ENCODE data around the gene ZNF84. TPM values are rescaled to one million over a fixed set of nuclear protein-coding genes. Genes with fewer than 3 reads are reported as not detected.

The ZNF84 gene
- total RNA-seq, 1 experiment from 2014 or later = 40.4 TPM

- H3K9me3 ChIP-seq (ENCODE audit: low read depth, low read length, poor library complexity, severe bottlenecking) = peaks cover 66% of the 10 kb centered on the region
- H3K27ac ChIP-seq (ENCODE audit: low read depth, low read length, poor library complexity, severe bottlenecking) = peak within 1 kb of the TSS; percentile 98
- BruUV-seq (replicated peaks) = no TSS peak
- no peaks in the 10 kb centered on the region for H3K4me1 ChIP-seq (ENCODE audit: insufficient read depth, low read length, poor library complexity, severe bottlenecking)
- H3K4me3 ChIP-seq (ENCODE audit: low read depth, low read length, poor library complexity, severe bottlenecking) = peak within 1 kb of the TSS; percentile 83
- intact Hi-C loops (cut with micrococcal nuclease; ENCODE audit: unreplicated experiment) = loop anchor here (1.0 to 2.0 kb wide), 3 partner anchors 44 to 101 kb away; partner anchors contain the start of genes ZNF10, ZNF268, ZNF84 and ZNF891
- no peaks in the 10 kb centered on the region for H3K27me3 ChIP-seq (replicated peaks; ENCODE audit: insufficient read depth, low read depth, low read length, poor library complexity)
- H3K36me3 ChIP-seq (ENCODE audit: insufficient read depth, low read length, poor library complexity, severe bottlenecking) = peaks cover 42% of the 10 kb centered on the region
- TF ChIP-seq EZH2 (IDR thresholded peaks at IDR 0.05; ENCODE audit: borderline replicate concordance, low read depth, low read length, poor library complexity, severe bottlenecking) = no peak
- TF ChIP-seq CTCF (conservative IDR thresholded peaks at IDR 0.05; ENCODE audit: low read depth, low read length) = peak; percentile 27; the same call in 1 of the 2 replicates
- DNase-seq (ENCODE audit: low spot score) = peak; percentile 98
- CTCF ChIA-PET = no interaction called here
- POLR2A ChIA-PET (ENCODE audit: low non-redundant PET) = interaction anchor here (0.6 kb wide), 1 partner anchor 95 kb away, joined by 4 read pairs; the partner anchor contains the start of gene ZNF26
Measured at GRCh38 chr12:133080368-133081158, 43.3 kb downstream of the ZNF84 start, which contains the start of gene ZNF140. TSS of gene ZNF140 (plus strand) at chr12:133080923. CDS start at chr12:133081321, 398 bp downstream.

- ChIA-PET POLR2A (ENCODE audit: low non-redundant PET) (no interaction called here), CTCF (no interaction called here)
- intact Hi-C loops (cut with micrococcal nuclease; ENCODE audit: unreplicated experiment) = loop anchor here (2.0 kb wide), 2 partner anchors 44 to 50 kb away; partner anchors contain the start of genes ZNF10, ZNF84 and ZNF891
Measured at GRCh38 chr12:133081159-133081780, 44.0 kb downstream of the ZNF84 start.

GRCh38 chr12:133083345-133083744, 46.0 kb downstream of the ZNF84 start:
- CTCF ChIA-PET = no interaction called here
- Histone ChIP-seq H3K9me3 (ENCODE audit: low read depth, low read length, poor library complexity, severe bottlenecking) (peaks cover 72% of the 10 kb centered on the region), H3K27ac (ENCODE audit: low read depth, low read length, poor library complexity, severe bottlenecking) (no peak overlapping the region), H3K4me1 (ENCODE audit: insufficient read depth, low read length, poor library complexity, severe bottlenecking) (no peaks in the 10 kb centered on the region), H3K36me3 (ENCODE audit: insufficient read depth, low read length, poor library complexity, severe bottlenecking) (peaks cover 69% of the 10 kb centered on the region), H3K4me3 (ENCODE audit: low read depth, low read length, poor library complexity, severe bottlenecking) (no peak overlapping the region), H3K27me3 (replicated peaks; ENCODE audit: insufficient read depth, low read depth, low read length, poor library complexity) (no peaks in the 10 kb centered on the region)
- no peak for DNase-seq (ENCODE audit: low spot score)
- no peak for TF ChIP-seq CTCF (conservative IDR thresholded peaks at IDR 0.05; ENCODE audit: low read depth, low read length)
- TF ChIP-seq EZH2 (IDR thresholded peaks at IDR 0.05; ENCODE audit: borderline replicate concordance, low read depth, low read length, poor library complexity, severe bottlenecking) = no peak
- BruUV-seq (replicated peaks) = no TSS peak
- intact Hi-C loops (cut with micrococcal nuclease; ENCODE audit: unreplicated experiment) = no loop called here
- POLR2A ChIA-PET (ENCODE audit: low non-redundant PET) = no interaction called here

More at GRCh38 chr12:133081159-133081780, 44.0 kb downstream of the ZNF84 start:
- TF ChIP-seq EZH2 (IDR thresholded peaks at IDR 0.05; ENCODE audit: borderline replicate concordance, low read depth, low read length, poor library complexity, severe bottlenecking) (no peak), CTCF (conservative IDR thresholded peaks at IDR 0.05; ENCODE audit: low read depth, low read length) (no peak)
- H3K9me3 ChIP-seq (ENCODE audit: low read depth, low read length, poor library complexity, severe bottlenecking) = peaks cover 68% of the 10 kb centered on the region
- H3K27me3 ChIP-seq (replicated peaks; ENCODE audit: insufficient read depth, low read depth, low read length, poor library complexity) = no peaks in the 10 kb centered on the region
- peak overlapping the region; percentile 83 for H3K4me3 ChIP-seq (ENCODE audit: low read depth, low read length, poor library complexity, severe bottlenecking)
- H3K36me3 ChIP-seq (ENCODE audit: insufficient read depth, low read length, poor library complexity, severe bottlenecking) = peaks cover 49% of the 10 kb centered on the region
- BruUV-seq (replicated peaks) = no TSS peak
- peak overlapping the region; percentile 98 for H3K27ac ChIP-seq (ENCODE audit: low read depth, low read length, poor library complexity, severe bottlenecking)
- H3K4me1 ChIP-seq (ENCODE audit: insufficient read depth, low read length, poor library complexity, severe bottlenecking) = no peaks in the 10 kb centered on the region
- DNase-seq (ENCODE audit: low spot score) = no peak

Data from A673 (cell line).